ENCODE results near the gene PRM1.
"Not testable (repeated sequence)": the region's sequence is repeated elsewhere in the genome, so short reads cannot be mapped to it uniquely, and the experiment has no call there.

PRM1 gene

GRCh38 chr16:11314309-11314894, 33.3 kb upstream of the PRM1 start:
- no peak for DNase-seq (ENCODE audit: low spot score)

DNA sequence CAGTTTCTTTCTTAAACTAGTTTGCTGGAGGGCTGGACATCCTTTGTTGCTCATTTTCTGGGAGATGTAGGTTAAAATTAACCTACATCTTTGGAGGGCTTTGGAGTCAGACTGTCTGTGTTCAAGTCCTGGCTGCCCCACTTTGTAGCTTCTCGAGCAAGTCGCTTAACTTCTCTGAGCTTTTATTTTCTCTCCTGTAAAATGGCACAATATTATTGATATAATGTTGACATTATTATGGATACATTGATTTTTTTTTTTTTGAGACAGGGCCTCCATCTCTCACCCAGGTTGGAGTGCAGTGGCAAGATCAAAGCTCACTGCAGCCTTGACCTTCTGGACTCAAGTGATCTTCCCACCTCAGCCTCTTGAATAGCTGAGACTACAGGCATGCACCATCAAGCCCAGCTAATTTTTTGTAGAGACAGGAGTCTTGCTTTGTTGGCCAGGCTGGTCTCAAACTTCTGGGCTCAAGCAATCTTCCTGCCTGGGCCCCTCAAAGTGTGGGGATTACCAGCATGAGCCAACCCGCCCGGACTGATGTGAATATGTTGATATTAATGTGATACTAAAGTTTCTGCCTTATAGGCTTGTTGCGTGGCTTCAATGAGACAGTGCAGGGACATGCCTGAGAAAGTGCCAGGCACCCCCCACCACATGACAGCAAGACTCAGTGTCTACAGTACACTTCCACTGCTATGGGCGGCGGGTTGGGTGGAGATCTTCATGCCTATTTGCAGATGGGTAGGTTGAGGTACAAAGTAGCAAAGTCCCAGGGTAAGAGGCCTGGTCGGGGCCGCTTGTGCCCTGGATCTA, 32.6 kb upstream of the PRM1 start:
- no peak for DNase-seq (ENCODE audit: low spot score)

DNA sequence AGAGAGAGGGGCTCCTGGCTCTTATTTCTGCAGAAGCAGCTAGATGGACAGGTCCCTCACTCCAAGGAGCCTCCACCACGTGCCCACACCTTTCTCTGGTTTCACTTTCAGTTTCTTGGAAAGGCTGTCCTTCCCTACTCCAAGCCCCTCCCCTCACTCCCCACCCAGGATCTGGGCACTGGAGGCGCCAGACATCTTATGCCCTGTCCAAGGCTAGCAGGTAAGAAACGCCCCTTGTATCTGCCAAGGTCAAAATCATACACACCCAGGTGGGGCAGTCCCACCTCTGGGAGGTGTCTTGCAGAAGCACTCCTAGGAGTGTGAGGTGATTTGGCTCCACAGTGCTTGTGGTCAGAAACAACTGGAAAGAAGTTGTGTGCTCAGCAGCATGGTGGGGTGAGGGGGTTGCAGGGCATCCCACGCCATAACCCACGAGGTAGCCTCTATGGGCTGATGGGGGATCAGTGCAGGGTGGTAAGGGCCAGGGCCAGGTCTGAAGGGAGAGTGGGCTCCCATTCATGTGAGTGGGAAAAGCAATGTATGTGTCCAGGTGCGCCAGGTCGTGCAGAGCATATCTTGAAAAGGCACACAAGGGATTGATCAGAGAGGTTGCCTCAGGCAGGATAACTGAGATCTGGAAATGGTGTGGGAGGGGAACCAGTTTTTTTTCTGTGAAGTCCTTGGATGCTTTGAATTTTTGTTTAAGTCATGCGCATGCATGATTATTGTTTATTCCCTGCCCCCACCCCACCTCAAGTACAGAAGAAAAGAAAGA, 31.8 kb upstream of the PRM1 start:
- no peak for DNase-seq (ENCODE audit: low spot score)

DNA sequence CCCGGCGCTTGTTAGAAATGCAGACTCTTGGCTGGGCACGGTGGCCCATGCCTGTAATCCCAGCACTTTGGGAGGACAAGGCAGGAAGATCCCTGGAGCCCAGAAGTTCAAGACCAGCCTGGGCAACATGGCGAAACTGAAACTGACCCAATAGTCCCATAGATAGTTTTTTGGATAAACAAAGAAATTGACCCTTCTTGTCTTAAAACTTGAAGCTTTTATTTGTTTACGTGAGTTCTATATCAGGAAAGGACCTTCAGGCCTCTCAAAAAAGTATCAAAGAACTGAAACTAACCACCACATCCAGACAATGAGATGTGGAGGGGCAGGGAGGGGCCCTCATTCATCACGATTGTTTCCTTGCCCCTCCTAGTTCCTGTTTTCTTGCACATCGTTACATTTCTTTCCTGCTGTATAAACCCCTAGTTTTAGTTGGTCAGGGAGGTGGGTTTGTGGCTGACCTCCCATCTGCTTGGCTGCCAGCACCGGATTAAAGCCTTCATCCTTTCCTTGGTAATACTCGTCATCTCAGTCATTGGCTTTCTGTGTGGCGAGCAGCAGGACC, 29.9 kb upstream of the PRM1 start:
- no peak for DNase-seq (ENCODE audit: low spot score)

GRCh38 chr16:11310634-11310977, 29.5 kb upstream of the PRM1 start:
- DNase-seq (ENCODE audit: low spot score) = no peak

DNA sequence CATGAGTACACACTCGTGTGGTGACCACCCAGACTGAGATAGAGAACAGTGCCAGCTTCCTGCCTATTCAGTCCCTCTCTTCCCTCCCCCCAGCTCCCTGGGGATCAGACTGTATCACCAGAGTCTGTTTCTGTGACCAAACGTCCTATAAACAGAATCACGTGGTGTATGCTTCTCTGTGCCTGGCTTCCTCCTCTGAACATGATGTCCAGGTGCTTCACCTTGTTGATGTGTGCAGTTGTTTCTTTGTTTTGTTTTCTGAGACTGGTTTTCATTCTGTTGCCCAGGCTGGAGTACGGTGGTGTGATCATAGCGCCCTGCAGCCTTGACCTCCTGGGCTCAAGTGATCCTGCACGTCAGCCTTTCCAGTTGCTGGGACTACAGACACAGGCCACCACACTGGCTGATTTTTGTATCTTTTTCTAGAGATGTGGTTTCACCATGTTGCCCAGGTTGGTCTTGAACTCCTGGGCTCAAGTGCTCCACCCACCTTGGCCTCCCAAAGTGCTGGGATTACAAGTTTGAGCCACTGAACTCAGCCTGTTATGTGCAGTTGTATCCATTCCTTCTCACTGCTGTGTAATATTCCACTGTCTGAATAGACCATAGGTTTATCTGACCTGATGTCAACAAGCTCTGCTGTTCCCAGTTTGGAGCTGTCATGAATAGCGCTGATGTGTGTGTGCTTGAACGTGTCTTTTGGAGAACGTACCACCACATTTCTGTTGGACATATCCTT, 28.9 kb upstream of the PRM1 start:
- no peak for DNase-seq (ENCODE audit: low spot score)

GRCh38 chr16:11308493-11309283, 27.6 kb upstream of the PRM1 start:
- no peak for DNase-seq (ENCODE audit: low spot score)

DNA sequence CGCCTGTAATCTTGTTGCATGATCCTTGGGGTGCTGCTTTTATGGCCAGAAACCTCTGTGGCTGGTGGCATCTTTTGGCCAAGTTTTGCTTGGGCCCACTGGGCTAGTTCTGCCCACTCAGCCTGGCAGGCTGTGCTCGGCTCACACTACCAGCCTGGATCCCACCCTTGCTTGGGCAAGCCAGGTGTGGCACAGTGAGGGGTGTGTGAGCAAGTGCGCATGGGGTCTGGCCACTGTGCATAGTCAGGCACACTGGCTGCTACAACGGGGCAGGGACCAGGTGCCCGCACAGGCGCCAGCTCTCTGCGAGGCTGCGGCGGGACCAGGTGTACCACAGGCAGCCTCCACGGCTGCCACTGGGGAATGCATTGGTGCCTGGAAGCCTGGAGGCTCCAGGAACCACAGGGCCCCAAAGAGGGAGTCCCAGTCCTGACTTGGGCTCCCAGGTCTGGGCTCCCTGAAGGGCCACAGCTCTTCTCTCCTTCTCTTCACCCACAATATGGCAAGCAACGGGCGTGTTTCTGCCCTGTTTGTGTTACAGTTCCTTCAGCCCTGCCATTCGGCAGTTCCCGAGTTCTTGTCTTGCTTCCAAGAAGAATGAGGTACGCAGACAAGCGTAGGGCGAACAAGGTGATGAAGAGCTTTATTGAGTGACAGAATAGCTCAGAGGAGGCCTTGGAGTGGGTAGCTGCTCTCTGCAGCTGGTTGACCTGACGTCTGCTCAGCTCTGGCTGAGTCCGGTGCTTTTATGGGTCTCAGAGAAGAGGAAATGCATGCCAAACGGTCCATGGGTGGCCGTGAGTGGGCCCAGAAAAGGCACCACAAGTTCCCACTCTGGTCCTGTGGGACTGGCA, 26.7 kb upstream of the PRM1 start:
- DNase-seq (ENCODE audit: low spot score) = no peak

GRCh38 chr16:11306997-11307638, 26.0 kb upstream of the PRM1 start:
- DNase-seq (ENCODE audit: low spot score) = no peak

GRCh38 chr16:11306381-11306780, 25.3 kb upstream of the PRM1 start:
- no peak for DNase-seq (ENCODE audit: low spot score)

- DNase-seq (ENCODE audit: low spot score) = no peak
Measured at GRCh38 chr16:11303405-11304138, 22.4 kb upstream of the PRM1 start.

DNA sequence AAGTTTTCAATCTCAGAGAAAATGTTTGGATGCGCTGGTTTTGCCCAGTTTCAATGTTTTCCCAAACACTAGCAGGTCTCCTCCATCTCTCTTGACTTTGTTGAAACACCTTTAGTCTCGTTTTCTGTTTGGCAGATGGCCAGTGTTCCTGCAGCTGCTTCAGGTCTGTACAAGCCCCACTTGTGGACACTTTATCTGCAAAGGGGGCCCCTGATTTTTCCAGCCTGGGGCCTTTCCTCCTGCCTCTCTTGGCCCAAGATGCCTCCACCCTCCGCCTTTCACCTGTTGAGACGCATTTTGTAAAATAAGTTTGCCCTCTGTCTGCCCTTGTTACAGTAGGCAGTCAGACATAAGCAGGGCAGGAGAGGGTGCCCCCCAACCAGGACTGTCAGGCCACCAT, 21.8 kb upstream of the PRM1 start:
- no peak for DNase-seq (ENCODE audit: low spot score)

GRCh38 chr16:11301645-11302501, 20.7 kb upstream of the PRM1 start:
- no peak for DNase-seq (ENCODE audit: low spot score)

- no peak for DNase-seq (ENCODE audit: low spot score)
Measured at GRCh38 chr16:11300560-11300892, 19.4 kb upstream of the PRM1 start.

GRCh38 chr16:11299865-11300559, 18.9 kb upstream of the PRM1 start:
- DNase-seq (ENCODE audit: low spot score) = no peak

GRCh38 chr16:11298950-11299547, 17.9 kb upstream of the PRM1 start:
- DNase-seq (ENCODE audit: low spot score) = not testable (repeated sequence)
